Vein endothelial cell (primary cell): ENCODE data around the gene KPTN. TPM values are rescaled to one million over a fixed set of nuclear protein-coding genes. Genes with fewer than 3 reads are reported as not detected.

ENCODE experiments used
- total RNA-seq: library from RNA; depleted of rRNA; stranded (reverse); fragments of >200 nt; gene quantifications from 2 replicates; pipeline ENCODE4 v1.2.3, GENCODE V29; 2012

The KPTN gene
- total RNA-seq = 4.3 and 5.6 TPM in 2 replicates

GRCh38 chr19:47483800-47484690 lies at the start of gene KPTN:
Gene KPTN, minus strand, starts transcription at chr19:47484219. Its CDS starts 59 bp downstream, at chr19:47484160.

DNA sequence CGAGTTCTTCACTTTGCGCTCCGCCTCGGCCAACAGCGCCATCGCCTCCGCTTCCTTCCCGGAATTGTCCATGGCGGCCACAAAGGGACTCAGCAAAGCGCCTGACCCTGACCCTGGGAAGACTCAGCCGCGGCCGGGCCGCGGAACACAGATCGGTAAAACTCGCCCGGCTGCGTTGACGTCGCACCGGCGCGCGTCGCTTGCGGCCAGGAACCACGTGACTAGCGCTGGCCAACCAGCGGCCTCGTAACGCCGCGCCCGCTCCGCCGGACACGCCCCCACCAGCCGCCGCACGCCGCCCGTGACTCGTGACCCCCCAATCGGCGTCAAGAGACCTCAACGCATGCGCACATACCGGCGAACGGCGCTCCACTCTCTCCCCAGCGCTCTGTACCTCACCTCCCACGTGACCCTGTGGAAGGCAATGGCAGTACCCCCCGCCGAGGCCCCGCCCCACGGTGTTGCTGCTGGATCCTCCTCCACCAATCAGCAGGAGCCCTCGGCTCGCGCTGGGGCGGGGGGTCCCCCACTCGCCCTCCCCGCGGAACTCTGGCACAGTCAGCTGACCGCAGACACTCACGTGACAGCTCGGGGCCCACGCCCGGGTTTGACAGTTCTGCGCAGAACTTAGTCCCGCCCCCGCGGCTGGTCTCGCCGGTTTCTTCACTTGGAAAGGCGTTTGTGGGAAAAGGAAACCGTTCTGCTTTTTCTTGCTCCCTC lies 31.0 kb upstream of the KPTN start, which contains the start of gene NAPA:
NAPA (minus strand) TSS at position 195 of the 720 bp plus-strand sequence; CDS start at position 72, 123 bp downstream.

GRCh38 chr19:47471733-47472457 lies 12.1 kb downstream of the KPTN start, which contains the start of gene SLC8A2:
Gene SLC8A2, minus strand, starts transcription at chr19:47471893. Its CDS starts 5,490 bp downstream, at chr19:47466403.

Other genes starting within 250 kb of the KPTN start
- 4.5 and 5.6 TPM in 2 replicates for gene CCDC9, start 227.7 kb downstream of the KPTN start, total RNA-seq
- 0.48 and 0.65 TPM in 2 replicates for gene INAFM1, start 209.3 kb downstream of the KPTN start, total RNA-seq
- gene C5AR1, start 174.4 kb downstream of the KPTN start, total RNA-seq = not detected in 2 replicates
- gene C5AR2, start 152.0 kb downstream of the KPTN start, total RNA-seq = not detected in 2 replicates
- gene DHX34, start 134.9 kb downstream of the KPTN start, total RNA-seq = 13.7 and 16.7 TPM in 2 replicates
- 0.29 TPM in 1 of 2 replicates, not detected in the other for gene MEIS3, start 64.7 kb downstream of the KPTN start, total RNA-seq
- gene SLC8A2, start 12.3 kb downstream of the KPTN start, total RNA-seq = not detected in 2 replicates
- 82.6 and 92.5 TPM in 2 replicates for gene NAPA, start 30.8 kb upstream of the KPTN start, total RNA-seq
- 0.19 and 0.33 TPM in 2 replicates for gene ZNF541, start 88.9 kb upstream of the KPTN start, total RNA-seq
- gene BICRA, start 124.9 kb upstream of the KPTN start, total RNA-seq = 7.5 and 12.7 TPM in 2 replicates
- gene EHD2, start 229.2 kb upstream of the KPTN start, total RNA-seq = 150 and 171 TPM in 2 replicates